GM18505 (cell line): ENCODE data around the gene CDC42EP4.
"Not testable (repeated sequence)": the region's sequence is repeated elsewhere in the genome, so short reads cannot be mapped to it uniquely, and the experiment has no call there.

Experiments
- ATAC-seq: cut with Tn5 transposase; IDR thresholded peaks from one replicate; pipeline ENCODE4 v1.9.1; 2021; ENCODE audit not compliant: unreplicated experiment
- POLR2A ChIP-seq: IDR thresholded peaks from 4 replicates; pipeline ENCODE4 v1.6.1; 2011; ENCODE audit warnings: borderline replicate concordance; ENCODE audit not compliant: insufficient read depth, insufficient read length; ENCODE audit errors: extremely low read depth

The CDC42EP4 gene

GRCh38 chr17:73338566-73339197 lies 26.9 kb upstream of the CDC42EP4 start:
- TF ChIP-seq POLR2A, result no peak
- no peak for ATAC-seq

GRCh38 chr17:73338050-73338521 lies 26.3 kb upstream of the CDC42EP4 start:
- no peak for ATAC-seq
- no peak for TF ChIP-seq POLR2A

- no peak for TF ChIP-seq POLR2A
- ATAC-seq, result no peak
Observed at GRCh38 chr17:73337330-73337710, 25.5 kb upstream of the CDC42EP4 start.

- TF ChIP-seq POLR2A, result no peak
- no peak for ATAC-seq
Observed at GRCh38 chr17:73336408-73337329, 24.9 kb upstream of the CDC42EP4 start.

GRCh38 chr17:73335591-73336407 lies 24.0 kb upstream of the CDC42EP4 start:
- no peak for ATAC-seq
- no peak for TF ChIP-seq POLR2A

- ATAC-seq, result no peak
- TF ChIP-seq POLR2A, result no peak
Observed at GRCh38 chr17:73334771-73335513, 23.1 kb upstream of the CDC42EP4 start.

- not testable (repeated sequence) for ATAC-seq
Observed at GRCh38 chr17:73333445-73333844, 21.6 kb upstream of the CDC42EP4 start.

- ATAC-seq, result no peak
- no peak for TF ChIP-seq POLR2A
Observed at GRCh38 chr17:73331060-73331459, 19.3 kb upstream of the CDC42EP4 start.

- ATAC-seq, result no peak
- no peak for TF ChIP-seq POLR2A
Observed at GRCh38 chr17:73327676-73328075, 15.9 kb upstream of the CDC42EP4 start.

- TF ChIP-seq POLR2A, result no peak
- no peak for ATAC-seq
Observed at GRCh38 chr17:73325527-73325842, 13.7 kb upstream of the CDC42EP4 start.

- no peak for TF ChIP-seq POLR2A
- no peak for ATAC-seq
Observed at GRCh38 chr17:73324711-73325526, 13.1 kb upstream of the CDC42EP4 start.

GRCh38 chr17:73324160-73324475 lies 12.3 kb upstream of the CDC42EP4 start:
- TF ChIP-seq POLR2A, result no peak
- ATAC-seq, result no peak

GRCh38 chr17:73323409-73324159 lies 11.8 kb upstream of the CDC42EP4 start:
- no peak for TF ChIP-seq POLR2A
- no peak for ATAC-seq
